Gastrocnemius medialis (tissue), 4 donors: ENCODE measurements around the gene C10orf105. TPM values are rescaled to one million over a fixed set of nuclear protein-coding genes. Genes with fewer than 3 reads are reported as not detected.

Experiments
- ATAC-seq, 2 donors: fragments of 150-250 bp; one replicate each; pipeline ENCODE4 v1.9.1; 2016
- DNase-seq, 2 donors: peaks; one replicate each; pipeline ENCODE4 v3.0.0-alpha.2; 2019
- H3K27ac ChIP-seq, 4 donors: fragments of 200-600 bp; sonication (generic); 1 replicate in 1 of 4; 2 replicates in 3 of 4; pipeline ENCODE4 v1.5.1; 2016 to 2018; ENCODE audit warnings: mild to moderate bottlenecking in 2 of 4, moderate library complexity in 1 of 4
- H3K27me3 ChIP-seq, 3 donors: fragments of 200-600 bp; sonication (generic) in 2 of 3; 1 replicate in 1 of 3; 2 replicates in 2 of 3; pipeline versions ENCODE4 v1.5.1 to v1.6.0; 2016 to 2019; ENCODE audit warnings: mild to moderate bottlenecking in 1 of 3, moderate library complexity in 1 of 3
- H3K36me3 ChIP-seq, 2 donors: fragments of 200-600 bp; sonication (generic) in 1 of 2; one replicate each; pipeline ENCODE4 v1.5.1; 2017 to 2018
- H3K4me1 ChIP-seq, 2 donors: fragments of 200-600 bp; sonication (generic) in 1 of 2; one replicate each; pipeline ENCODE4 v1.5.1; 2016 to 2017; ENCODE audit warnings: mild to moderate bottlenecking in 2 of 2
- H3K4me3 ChIP-seq, 4 donors: fragments of 200-600 bp; sonication (generic) in 3 of 4; 1 replicate in 1 of 4; 2 replicates in 3 of 4; pipeline ENCODE4 v1.5.1; 2016 to 2019; ENCODE audit warnings: mild to moderate bottlenecking in 2 of 4
- H3K9me3 ChIP-seq, 3 donors: fragments of 200-600 bp; sonication (generic) in 2 of 3; 1 replicate in 1 of 3; 2 replicates in 2 of 3; pipeline ENCODE4 v1.5.1; 2016 to 2019
- CTCF ChIP-seq, 5 experiments: fragments of 450-650 bp in 3 of 5; fragments of 200-600 bp in 2 of 5; sonication (generic) in 2 of 5; IDR thresholded peaks in 4 of 5; conservative IDR thresholded peaks in 1 of 5; 1 replicate in 4 of 5; 2 replicates in 1 of 5; pipeline ENCODE4 v1.5.1; 2016 to 2019; ENCODE audit warnings: antibody characterized with exemption in 5 of 5, mild to moderate bottlenecking in 3 of 5, moderate library complexity in 3 of 5
- POLR2A ChIP-seq, 2 donors: fragments of 450-650 bp; IDR thresholded peaks; one replicate each; pipeline ENCODE4 v1.6.1; 2017; ENCODE audit warnings: antibody characterized with exemption in 2 of 2, mild to moderate bottlenecking in 2 of 2, moderate library complexity in 2 of 2
- in situ Hi-C, 4 donors: fragments of 200-750 bp; cut with MboI; loops; one replicate each; pipeline versions ENCODE4 v1.15.0 to v1.8.0; 2017; ENCODE audit warnings: low sequenced_read_pairs in 4 of 4
- intact Hi-C: fragments of 100-400 bp; cut with DNase I; formaldehyde crosslinking; loops from one replicate; pipeline ENCODE4 v1.15.1; 2023; ENCODE audit warnings: low total_unique reads
- total RNA-seq, 4 donors: library from RNA; depleted of rRNA; stranded (reverse); fragments of >200 nt; gene quantifications; one replicate each; pipeline versions ENCODE4 v1.1.0 to v1.2.3, GENCODE V29; 2016

The C10orf105 gene
- total RNA-seq, 4 donors from 2014 or later = not detected

GRCh38 chr10:71751515-71752224 lies 32.1 kb upstream of the C10orf105 start:
- ATAC-seq = no peak
- Histone ChIP-seq H3K27me3 (no peaks in the 10 kb centered on the region), H3K9me3 (no peaks in the 10 kb centered on the region), H3K4me1 (peaks cover 48 to 66% of the 10 kb centered on the region in 2 donors), H3K27ac (peak overlapping the region in 1 of 4 donors; percentile 20), H3K4me3 (no peak overlapping the region), H3K36me3 (no peaks in the 10 kb centered on the region)
- DNase-seq = no peak
- TF ChIP-seq POLR2A (IDR thresholded peaks at IDR 0.05) = no peak
- intact Hi-C loops = no loop called here
- in situ Hi-C loops = no loop called here

GRCh38 chr10:71750986-71751385 lies 31.4 kb upstream of the C10orf105 start:
- in situ Hi-C loops = no loop called here

GRCh38 chr10:71750124-71750841 lies 30.7 kb upstream of the C10orf105 start:
- TF ChIP-seq POLR2A (IDR thresholded peaks at IDR 0.05) (no peak), CTCF (IDR thresholded peaks at IDR 0.05 in 4 of 5, conservative IDR thresholded peaks at IDR 0.05 in 1 of 5) (no peak)
- ATAC-seq = peak; percentile 43
- intact Hi-C loops (no loop called here), in situ Hi-C loops (no loop called here)
- no peak for DNase-seq
- Histone ChIP-seq H3K9me3 (no peaks in the 10 kb centered on the region), H3K27ac (peak overlapping the region; percentile 52 to 72 (median 64)), H3K36me3 (no peaks in the 10 kb centered on the region), H3K27me3 (no peaks in the 10 kb centered on the region), H3K4me3 (no peak overlapping the region), H3K4me1 (peaks cover 38 to 60% of the 10 kb centered on the region in 2 donors)

More at GRCh38 chr10:71750986-71751385, 31.4 kb upstream of the C10orf105 start:
- Histone ChIP-seq H3K4me3 (no peak overlapping the region), H3K9me3 (no peaks in the 10 kb centered on the region), H3K4me1 (peaks cover 44 to 65% of the 10 kb centered on the region in 2 donors), H3K27me3 (no peaks in the 10 kb centered on the region), H3K27ac (peak overlapping the region in 3 of 4 donors; percentile 52 to 72 (median 70)), H3K36me3 (no peaks in the 10 kb centered on the region)
- DNase-seq = no peak
- no peak for ATAC-seq
- intact Hi-C loops = no loop called here
- no peak for TF ChIP-seq POLR2A (IDR thresholded peaks at IDR 0.05)
- TF ChIP-seq CTCF (IDR thresholded peaks at IDR 0.05 in 4 of 5, conservative IDR thresholded peaks at IDR 0.05 in 1 of 5) = no peak

GRCh38 chr10:71749396-71749795 lies 29.8 kb upstream of the C10orf105 start:
- no peak for TF ChIP-seq CTCF (IDR thresholded peaks at IDR 0.05 in 4 of 5, conservative IDR thresholded peaks at IDR 0.05 in 1 of 5)
- TF ChIP-seq POLR2A (IDR thresholded peaks at IDR 0.05) = no peak
- intact Hi-C loops = no loop called here
- in situ Hi-C loops = no loop called here
- H3K27ac ChIP-seq = peak overlapping the region; percentile 52 to 72 (median 64)
- H3K36me3 ChIP-seq = no peaks in the 10 kb centered on the region
- H3K9me3 ChIP-seq = no peaks in the 10 kb centered on the region
- H3K4me3 ChIP-seq = no peak overlapping the region
- DNase-seq = no peak
- ATAC-seq = no peak
- H3K27me3 ChIP-seq = no peaks in the 10 kb centered on the region
- peaks cover 32 to 51% of the 10 kb centered on the region in 2 donors for H3K4me1 ChIP-seq

GRCh38 chr10:71748671-71749191 lies 29.2 kb upstream of the C10orf105 start:
- no peak overlapping the region for H3K4me3 ChIP-seq
- intact Hi-C loops = no loop called here
- peak; percentile 16 to 42 for ATAC-seq

More at GRCh38 chr10:71748671-71749191, 29.2 kb upstream of the C10orf105 start:
- in situ Hi-C loops = no loop called here
- peak overlapping the region; percentile 52 to 72 (median 64) for H3K27ac ChIP-seq
- H3K9me3 ChIP-seq = no peaks in the 10 kb centered on the region
- no peaks in the 10 kb centered on the region for H3K36me3 ChIP-seq
- peaks cover 26 to 46% of the 10 kb centered on the region in 2 donors for H3K4me1 ChIP-seq
- no peaks in the 10 kb centered on the region for H3K27me3 ChIP-seq
- peak in 1 of 2 donors; percentile 64 for DNase-seq
- TF ChIP-seq POLR2A (IDR thresholded peaks at IDR 0.05) = peak; percentile 13 to 15
- no peak for TF ChIP-seq CTCF (IDR thresholded peaks at IDR 0.05 in 4 of 5, conservative IDR thresholded peaks at IDR 0.05 in 1 of 5)
